NCI-H1694 treated with DMSO at 0.1 percent for 48 hours (cell line): ENCODE data around the gene SLPI.
A peak's percentile ranks its signal among the peaks of the same experiment; 100 is the strongest.

Source experiments
- DNase-seq: peaks from one replicate; lab custom pipeline; 2025; lab: John Stamatoyannopoulos, UW

SLPI gene, protein sequence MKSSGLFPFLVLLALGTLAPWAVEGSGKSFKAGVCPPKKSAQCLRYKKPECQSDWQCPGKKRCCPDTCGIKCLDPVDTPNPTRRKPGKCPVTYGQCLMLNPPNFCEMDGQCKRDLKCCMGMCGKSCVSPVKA

DNA sequence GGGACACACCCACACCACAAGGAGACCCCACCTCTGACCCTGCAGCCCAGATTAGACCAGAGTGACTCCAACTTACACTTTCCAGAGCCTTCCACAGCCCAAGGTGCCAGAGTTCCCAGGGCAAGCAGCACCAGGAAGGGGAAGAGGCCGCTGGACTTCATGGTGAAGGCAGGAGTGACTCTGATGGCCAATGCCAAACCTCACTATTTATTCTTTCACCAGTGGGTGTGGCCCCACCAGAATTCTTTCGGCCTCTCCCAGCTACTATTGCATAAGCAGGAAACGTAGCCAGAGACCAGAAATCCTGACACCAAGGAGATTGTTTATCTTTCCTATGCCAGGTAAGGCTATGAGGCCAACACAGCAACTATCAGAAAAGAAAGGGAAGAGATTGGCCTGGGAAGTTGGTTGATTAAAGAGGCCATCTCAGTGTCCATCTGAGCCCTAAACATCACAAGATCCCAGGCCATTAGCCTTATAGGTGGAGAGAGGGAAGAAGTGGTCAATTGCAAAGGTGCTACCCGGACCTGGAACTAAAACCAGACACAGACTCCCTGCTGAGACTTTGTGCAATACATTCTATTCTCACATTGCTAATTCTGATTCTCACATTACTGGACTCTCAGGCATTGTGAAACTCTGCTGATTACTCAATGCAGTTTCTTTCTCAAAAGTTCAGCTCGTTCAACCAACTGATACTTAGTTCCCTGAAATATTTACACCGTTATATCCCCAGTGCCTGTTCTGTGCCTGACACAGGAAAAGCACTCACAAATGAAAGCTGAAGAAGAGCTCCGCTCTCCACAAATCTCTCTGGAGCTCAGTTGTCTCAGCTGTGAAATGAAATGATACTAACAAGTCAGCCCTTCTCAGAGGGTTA lies at the start of gene SLPI:
SLPI (minus strand) TSS at position 182 of the 880 bp plus-strand sequence; CDS start at position 161, 21 bp downstream.
- DNase-seq: no peak

DNA sequence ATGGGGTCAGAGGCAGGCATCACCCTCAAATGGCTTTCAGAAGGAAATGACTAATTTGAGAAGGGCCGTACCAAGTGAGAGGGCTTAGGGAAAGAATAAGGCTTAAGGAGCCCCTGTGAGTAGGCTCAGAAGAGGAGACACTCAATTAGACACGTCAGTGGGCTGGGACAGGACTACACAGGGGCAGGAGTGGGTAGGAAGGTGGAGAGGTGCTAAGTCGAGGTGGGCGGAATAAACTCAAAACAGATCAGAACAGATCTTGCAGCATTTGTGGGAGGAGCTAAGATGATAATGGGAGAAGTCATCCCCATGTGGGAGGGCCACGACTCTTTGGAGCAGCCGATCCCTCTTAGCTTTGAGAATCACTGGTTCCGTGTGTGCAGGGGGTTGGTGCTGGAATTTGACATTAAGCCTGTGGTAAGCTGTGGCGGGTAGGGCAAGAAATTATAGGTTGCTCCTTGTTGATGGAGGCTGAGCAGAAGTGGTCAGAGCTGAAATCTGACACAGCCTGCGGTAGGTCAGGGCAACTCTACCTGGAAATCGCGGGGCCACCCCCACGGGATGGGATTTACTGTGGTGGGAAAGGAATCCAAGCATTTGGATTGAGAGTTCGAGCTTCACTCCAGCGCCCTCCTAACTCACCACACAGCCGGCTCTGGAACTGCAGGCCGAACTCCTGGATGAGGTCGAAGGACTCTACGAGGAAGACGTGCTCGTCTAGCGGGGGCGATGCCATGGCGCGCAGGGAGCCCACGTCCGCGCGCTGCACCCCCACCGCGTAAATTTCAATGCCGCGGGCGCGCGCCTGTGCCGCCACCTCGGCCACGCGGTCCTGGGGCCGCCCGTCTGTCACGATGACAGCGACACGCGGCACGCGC lies 49.5 kb upstream of the SLPI start:
- no peak for DNase-seq

DNA sequence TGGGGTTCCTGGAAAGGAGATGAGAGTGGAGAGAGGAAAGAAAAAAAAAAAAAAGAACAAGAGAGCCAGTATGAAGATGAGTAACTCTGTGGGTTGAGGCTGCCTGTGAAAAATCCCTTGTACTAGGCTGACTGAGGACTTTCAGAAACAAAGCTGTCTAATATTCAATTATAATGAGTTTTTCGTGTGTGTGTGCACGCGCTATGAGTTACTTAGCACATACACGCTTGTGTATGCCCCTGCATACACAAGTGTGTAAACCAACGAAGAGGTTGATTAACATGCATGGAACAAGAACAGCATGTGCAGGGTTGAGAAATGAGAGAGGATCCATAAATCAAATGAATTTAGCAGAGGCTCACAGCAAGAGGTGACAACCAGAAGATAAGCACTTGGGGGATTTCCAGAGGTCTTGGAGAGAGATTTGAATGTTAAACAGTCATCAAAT lies 47.5 kb upstream of the SLPI start:
- no peak for DNase-seq

DNA sequence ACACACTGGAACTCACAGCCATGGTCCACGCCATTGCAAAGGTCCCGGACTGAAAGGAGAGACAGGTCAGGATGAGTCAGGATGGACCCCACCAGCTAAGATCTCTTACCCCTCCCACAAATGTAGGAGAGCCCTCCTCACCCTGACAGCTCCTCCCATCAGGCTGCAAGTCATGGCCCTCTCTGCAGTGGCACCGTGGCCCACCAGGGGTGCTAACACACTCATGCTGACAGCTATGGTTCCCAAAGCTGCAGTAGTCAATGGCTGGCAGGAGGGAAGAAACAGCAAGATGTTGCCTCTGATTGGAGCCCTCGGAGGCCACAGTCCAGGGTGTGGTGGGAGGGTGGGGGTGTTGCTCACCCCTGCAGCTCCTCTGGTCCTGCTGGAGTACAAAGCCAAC lies 46.6 kb upstream of the SLPI start:
- DNase-seq: no peak

DNA sequence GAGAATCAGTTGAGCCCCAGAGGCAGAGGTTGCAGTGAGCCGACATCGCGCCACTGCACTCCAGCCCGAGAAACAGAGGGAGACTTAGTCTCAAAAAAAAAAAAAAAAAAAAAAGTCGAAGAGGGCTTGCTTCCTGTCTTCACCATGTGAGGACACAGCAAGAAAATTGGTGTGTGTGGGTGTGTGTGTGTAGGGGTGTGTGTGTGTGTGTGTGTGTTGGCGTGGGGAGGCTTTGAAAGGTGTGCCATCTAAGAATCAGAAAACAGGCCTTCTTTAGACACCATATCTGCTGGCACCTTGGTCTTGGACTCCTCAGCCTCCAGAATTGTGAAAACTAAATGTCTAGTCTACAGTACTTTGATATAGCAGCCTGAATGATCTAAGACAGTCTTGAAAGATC lies 45.4 kb upstream of the SLPI start:
- no peak for DNase-seq

DNA sequence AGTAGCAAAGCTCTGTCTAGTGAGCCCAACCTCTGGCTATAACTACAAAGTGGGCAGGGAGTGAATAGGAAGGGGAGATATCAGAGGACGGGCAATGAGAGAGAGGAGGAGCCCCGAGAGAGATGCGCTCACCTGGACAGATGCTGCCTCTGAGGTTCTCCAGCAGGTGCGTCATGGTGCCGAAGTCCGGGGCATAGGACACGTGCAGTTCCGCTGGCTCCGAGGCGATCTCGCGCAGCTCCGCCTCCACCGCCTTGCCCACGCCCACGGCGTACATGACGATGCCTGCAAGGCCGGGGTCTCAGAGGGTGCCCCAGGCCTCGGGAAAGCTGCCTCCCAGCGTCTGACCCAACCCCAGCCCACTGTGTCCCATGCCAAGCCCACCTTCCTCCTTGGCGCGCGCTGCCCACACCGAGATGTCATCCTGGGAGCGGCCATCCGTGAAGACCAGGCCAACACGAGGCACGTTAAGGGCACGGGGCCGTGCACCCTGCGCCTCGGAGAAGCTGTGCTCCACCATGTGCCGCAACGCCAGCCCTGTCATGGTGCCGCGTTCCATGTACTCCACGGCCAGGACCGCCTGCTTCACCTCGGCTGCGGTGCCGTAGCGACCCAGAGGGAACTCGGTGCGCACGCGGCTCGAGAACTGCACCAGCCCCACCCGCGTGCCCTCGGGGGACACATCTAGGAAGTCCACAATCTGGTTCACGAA lies 43.6 kb upstream of the SLPI start:
- no peak for DNase-seq

DNA sequence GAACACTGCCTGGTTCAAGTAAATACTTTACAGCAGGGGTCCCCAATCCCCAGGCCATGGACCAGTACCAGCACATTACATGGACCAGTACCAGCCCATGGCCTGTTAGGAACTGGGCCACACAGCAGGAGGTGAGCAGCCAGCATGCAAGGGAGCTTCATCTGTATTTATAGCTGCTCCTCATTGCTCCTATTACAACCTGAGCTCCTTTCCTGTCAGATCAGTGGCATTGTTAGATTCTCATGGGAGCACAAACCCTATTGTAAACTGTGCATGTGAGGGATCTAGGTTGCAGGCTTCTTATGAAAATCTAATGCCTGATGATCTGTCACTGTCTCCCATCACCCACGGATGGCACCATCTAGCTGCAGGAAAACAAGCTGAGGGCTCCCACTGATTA lies 40.3 kb upstream of the SLPI start:
- no peak for DNase-seq

DNA sequence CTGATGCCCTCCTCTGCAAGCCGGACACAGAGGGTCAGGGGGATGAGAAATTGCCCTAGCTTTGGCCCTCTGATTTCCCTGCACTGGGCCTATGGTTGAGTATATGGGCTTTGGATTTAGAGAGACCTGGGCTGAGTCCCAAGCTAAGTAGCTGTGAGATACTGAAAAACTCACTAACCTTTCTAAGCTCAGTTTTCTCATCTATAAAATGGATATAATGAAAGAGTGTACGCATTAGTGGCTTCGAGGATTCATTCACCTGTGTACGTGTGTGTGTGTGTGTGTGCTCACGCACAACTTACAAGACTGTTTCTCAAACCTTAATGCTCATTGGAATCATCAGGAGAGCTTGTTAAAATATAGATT lies 39.6 kb upstream of the SLPI start:
- DNase-seq: no peak

DNA sequence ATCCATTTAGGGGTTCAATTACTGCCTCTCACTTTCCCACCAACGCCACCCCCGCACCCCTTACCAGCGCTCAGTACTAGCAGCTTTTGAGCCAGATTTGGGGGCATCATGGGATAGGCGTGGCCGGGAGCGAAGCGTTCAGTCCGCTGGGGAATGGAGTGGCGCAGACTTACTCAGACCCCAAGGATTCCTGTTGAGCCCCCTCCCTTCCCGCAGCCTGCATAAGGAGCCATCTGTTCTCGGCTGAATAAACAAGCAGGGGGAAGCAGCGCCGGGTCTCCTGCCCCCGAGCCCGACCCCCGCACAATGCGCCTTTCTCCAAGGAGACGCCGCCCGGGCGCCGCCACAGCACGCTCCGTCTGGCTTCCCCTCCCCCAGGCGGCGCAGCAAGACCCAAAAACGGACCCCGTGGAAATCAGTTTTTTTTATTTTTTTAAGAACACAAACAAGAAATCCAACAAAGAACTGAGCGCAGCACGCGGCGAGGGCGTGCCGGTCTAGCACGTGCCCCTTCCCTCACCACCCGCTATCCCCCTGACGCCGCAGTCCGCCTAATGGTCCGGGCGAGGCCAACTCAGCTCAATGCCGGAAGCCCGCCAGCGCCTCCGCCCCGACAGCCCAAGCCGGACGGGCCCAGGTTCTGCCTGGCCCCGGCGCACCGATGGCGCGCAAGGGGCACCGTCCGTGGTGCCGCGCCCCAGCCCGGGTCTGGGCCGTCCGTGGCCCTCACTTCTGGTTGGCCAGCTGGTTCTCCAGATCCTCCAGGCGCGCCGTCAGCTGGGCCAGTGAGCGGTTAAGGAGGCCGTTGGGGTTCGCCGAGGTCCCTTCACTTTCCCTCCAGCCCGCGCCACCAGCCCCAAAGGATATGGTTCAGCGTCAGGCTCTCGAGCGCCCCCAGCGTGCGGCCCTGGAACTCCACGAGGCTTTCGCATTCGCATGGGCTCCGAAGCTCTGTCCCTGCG lies 39.0 kb upstream of the SLPI start:
- peak; percentile 32 for DNase-seq

DNA sequence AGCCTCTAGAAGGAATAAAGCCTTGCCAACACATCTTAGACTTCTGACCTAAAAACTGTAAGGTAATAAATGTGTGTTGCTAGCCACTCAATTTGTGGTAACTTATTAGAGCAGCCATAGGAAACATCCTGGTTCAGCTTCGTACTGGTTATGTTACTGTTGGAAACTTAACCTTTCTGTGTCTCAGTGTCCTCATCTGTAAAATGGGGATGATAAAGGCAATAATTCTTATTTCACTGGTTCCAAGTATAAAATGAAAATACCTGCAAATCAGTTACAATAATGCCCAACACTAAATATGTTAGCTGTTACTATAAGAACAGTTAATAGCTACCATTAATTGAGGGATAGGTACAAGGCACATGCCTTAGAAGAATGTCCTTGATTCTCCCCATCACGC lies 38.0 kb upstream of the SLPI start:
- DNase-seq: no peak

DNA sequence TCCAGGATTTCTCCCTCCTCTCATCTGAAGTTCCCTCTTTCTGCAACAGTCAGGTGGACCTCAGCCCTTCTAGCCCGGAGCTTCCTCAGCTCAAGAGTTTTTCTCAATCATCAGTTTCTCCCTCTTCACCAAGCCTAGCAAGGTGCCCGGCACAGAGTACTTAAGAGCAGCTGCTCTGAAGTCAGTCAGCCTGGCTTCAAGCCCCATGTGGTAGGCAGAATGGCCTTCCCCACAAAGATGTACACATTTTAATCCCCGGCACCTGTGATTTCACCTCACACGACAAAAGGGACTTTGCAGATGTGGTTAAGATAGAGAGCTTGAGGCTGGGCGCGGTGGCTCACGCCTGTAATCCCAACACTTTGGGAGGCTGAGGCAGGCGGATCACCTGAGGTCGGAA lies 37.2 kb upstream of the SLPI start:
- no peak for DNase-seq

DNA sequence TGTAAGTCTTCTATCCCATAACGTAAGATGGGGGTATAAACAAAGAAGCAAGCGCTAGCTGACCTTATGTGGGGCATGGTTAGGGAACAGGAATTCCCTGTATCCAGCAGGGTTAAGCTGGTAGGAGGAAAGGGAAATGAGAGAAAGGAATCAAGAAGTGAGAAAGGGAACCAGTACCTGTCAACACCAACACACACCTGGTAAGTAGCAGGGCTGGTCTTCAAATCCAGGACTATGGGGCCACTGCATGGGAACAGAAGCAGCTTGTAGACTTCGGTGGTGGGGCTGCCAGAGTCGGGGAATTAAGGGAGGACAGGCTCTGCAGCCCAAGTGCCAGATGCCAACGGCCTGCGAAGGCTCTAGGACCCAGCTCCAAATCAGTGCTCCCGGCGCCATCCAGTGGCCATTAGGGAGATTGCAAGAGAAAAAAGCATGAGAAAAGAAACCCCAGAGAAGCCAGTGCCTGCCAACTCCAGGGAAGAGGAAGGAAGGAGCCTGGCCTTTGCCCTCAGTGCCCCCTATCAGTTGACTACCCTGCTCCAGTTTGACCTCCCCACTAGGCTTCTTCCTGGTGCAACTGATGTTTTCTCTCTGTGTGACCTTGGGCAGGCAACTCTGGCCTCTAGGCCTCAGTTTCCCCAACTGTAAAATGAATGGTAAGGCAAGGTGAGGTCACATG lies 36.5 kb upstream of the SLPI start:
- DNase-seq: peak; percentile 63

DNA sequence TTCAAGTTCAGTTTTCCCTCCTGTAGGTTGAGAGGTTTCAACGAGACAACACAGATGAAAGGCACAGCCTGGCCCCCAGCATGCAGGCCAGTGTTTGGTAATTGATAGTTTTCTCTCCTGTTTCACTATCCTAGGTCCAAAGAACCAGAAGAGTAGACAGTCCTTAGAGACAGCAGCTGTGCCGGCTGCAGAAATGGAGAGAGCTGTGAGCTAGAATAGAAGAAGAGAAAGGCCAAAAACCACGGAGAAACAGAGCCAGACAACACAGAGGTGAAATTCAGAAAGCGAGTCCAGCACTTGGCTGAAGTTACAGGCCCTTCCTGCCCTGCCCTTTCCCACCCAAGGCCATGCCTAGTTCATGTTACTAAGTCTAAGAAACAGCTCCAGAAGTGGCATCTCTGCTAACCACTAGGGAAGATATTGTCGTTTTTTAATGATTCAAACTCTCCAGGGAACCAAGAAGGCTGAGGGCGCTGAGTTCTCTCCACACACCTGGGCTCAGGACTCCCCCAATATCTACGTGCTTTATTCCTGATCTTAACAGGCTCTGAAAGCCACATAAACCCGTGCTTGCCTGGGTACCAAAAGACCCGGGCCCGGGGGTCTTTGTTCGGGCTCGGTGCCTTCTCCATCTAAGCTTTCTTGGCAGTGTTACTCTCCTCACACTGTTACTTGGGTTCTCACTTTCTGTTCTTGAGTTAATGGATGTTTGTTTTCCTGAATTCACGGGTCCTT lies 35.7 kb upstream of the SLPI start:
- no peak for DNase-seq

DNA sequence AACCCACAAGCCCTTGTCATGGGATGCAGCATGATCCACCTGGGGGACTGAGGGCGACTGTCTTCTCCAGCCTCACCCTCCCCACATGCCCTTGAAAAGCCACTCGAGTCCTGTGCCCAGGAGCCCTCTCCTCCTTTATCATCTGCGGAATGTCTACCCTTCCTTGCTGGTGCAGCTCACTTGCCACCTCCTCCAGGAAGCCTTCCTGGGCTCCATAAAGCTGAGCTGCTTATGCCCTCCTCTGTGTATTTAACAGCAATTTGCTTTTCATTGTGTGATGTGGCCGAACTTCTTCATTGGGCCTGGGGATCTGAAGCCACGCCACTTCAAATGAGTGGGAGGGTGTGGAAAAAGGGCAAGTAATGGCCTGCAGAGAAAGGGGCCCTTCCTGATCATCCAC lies 34.5 kb upstream of the SLPI start:
- no peak for DNase-seq

DNA sequence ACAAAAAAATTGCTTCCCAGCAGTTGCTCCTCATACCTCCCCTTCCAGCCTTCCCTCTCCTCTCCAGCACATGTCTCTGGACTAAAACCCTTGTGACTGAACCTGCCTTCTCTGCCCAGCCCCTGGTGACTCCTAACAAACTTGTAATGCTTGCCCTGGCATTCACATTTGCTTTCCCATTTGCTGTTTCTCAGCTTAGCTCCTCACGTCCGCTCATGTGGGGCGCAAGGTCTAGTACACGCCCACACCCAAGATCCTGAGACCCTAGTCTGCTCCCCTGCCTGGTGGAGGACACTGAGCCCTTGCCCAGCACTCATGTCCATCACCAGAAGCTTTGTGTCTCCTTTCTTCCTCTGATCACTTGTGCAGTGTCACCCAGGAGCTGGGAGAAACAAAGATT lies 34.0 kb upstream of the SLPI start:
- DNase-seq: no peak

DNA sequence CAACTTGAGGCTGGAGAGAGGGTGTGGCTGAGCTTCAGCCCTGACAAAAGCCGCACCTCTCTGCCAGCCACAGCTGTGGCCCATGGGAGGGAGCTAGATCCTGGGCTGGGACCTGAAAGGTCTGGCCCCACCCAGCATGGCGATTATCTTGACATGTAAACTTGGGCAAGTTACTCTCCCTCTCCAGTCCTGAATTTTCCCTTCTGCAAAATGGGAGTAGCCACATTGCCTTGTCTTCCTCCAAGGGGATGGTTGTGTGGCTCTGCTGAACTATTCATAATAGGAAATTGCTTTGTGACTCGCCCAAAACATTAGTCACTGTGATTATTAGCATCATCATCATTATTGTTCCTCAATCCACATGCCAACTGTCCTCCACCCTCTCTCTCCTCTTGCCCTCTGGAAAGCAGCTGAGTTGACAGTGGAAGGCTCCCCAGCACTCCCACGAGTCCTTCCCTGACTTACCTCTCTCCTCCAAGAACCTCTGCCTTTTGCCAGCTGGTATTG lies 29.2 kb upstream of the SLPI start:
- DNase-seq: no peak

DNA sequence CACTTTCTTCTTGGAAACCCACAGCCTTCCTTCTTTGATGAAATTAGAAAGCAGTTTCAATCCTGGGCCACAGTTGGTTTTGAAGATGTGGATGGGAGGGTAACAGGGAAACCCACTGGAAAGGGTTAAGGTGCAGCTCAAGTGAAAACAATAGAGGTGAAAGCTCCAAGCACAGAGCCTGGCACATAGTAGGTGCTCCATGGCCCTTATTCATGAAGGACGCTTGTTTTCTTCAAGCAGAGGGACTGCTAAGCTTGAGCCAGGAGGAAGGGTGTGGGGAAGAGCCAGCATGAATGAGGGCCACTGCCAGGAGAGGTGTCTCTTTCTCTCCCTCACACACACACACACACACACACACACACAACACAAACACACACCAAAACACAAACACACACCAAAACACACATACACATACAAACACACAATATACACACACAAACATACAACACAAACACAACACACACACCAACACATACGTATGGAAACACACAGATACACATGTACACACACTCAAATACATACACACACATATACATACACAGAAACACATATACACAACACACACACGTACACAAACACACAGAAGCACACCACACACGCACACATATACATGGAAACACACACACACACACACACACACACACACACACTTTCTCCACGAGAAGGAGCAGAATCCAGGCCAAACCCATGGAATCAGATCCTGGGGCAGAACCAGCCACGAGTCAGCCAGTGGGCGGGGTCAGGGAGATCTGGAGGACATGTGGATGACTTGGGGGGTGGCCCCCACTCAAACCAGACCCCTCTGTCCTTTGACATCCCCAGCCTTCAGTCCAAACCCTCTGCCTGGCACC lies 28.6 kb upstream of the SLPI start:
- DNase-seq: no peak

DNA sequence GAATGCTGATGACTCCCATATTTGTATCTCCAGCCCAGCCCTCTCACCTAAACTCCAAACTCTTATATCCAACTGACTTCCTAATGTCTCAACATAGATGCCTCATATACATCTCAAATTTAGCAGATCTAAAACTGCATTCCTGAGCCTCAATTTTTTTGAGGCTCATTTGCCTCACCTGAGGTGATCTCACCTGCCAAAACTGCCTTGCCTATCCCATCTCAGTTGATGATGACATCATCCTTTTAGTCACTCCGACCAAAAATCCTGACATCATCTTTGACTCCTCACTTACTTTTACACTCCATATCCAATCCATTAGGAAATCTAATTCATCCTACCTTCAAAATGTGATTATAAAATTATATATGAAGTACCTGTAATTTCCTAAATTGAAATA lies 25.6 kb upstream of the SLPI start:
- no peak for DNase-seq

DNA sequence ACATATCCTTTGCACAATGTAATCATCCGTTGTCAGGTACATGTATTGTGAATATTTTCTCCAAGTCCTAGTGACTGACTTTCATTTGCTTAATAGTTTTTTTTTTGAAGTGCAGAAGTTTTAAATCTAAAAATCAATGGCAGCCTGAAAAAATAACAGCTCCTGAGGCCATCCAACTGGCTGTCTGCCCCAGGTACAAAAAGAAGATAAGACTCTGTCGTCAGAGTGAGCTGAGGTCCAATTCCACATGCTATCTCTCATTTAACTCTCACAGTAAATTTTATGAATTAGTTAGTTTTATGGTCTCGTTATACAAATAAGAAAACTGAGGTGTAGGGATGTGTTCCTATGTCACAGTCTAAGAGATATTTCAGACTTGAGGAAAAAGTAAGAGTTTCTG lies 21.0 kb upstream of the SLPI start:
- no peak for DNase-seq
